Prostate gland (tissue), 2 donors: Measurements from ENCODE around the gene CSTPP1. TPM values are rescaled to one million over a fixed set of nuclear protein-coding genes. Genes with fewer than 3 reads are reported as not detected.

Experiments used
- DNase-seq: peaks from one replicate; pipeline ENCODE4 v3.0.0-alpha.2; 2019; ENCODE audit warnings: low spot score
- H3K27ac ChIP-seq, 2 donors: fragments of 200-600 bp; sonication (generic); 2 replicates each; pipeline ENCODE4 v1.5.1; 2017 to 2019
- H3K27me3 ChIP-seq: fragments of 200-600 bp; sonication (generic); replicated peaks from 2 replicates; pipeline ENCODE4 v1.5.1; 2019; ENCODE audit not compliant: insufficient read depth
- H3K36me3 ChIP-seq, 2 donors: fragments of 200-600 bp; sonication (generic); 1 replicate in 1 of 2; 2 replicates in 1 of 2; pipeline versions ENCODE4 v1.5.1 to v1.8.1; 2017 to 2019
- H3K4me1 ChIP-seq: fragments of 200-600 bp; sonication (generic); replicated peaks from 2 replicates; pipeline ENCODE4 v1.5.1; 2019
- H3K4me3 ChIP-seq, 2 donors: fragments of 200-600 bp; sonication (generic); 2 replicates each; pipeline ENCODE4 v1.5.1; 2017 to 2019
- H3K9me3 ChIP-seq: fragments of 200-600 bp; sonication (generic); 2 replicates; pipeline ENCODE4 v1.5.1; 2017
- CTCF ChIP-seq, 4 experiments: fragments of 200-600 bp in 2 of 4; fragments of 450-650 bp in 2 of 4; sonication (generic) in 2 of 4; IDR thresholded peaks; 1 replicate in 3 of 4; 2 replicates in 1 of 4; pipeline ENCODE4 v1.5.1; 2016 to 2019; ENCODE audit warnings: antibody characterized with exemption in 4 of 4, mild to moderate bottlenecking in 2 of 4, moderate library complexity in 2 of 4
- POLR2A ChIP-seq: fragments of 450-650 bp; IDR thresholded peaks from one replicate; pipeline ENCODE4 v1.6.1; 2016; ENCODE audit warnings: antibody characterized with exemption, mild to moderate bottlenecking
- POLR2AphosphoS5 ChIP-seq: sonication (generic); formaldehyde crosslinking; IDR thresholded peaks from one replicate; pipeline ENCODE4 v1.6.1; 2017; ENCODE audit warnings: antibody characterized with exemption
- WGBS: methylation state at CpG from one replicate; pipeline ENCODE4 v1.1.5; 2018; 5-methylcytosine and 5-hydroxymethylcytosine counted together
- intact Hi-C: fragments of 100-400 bp; cut with DNase I; formaldehyde crosslinking; loops from one replicate; pipeline ENCODE4 v1.14.2; 2022
- total RNA-seq, 2 donors: library from RNA; depleted of rRNA; stranded (reverse); fragments of >200 nt; gene quantifications; one replicate each; pipeline ENCODE4 v1.1.0, GENCODE V29; 2016

CSTPP1 gene
- total RNA-seq, 2 donors from 2014 or later = 28.5 to 47.0 TPM

- H3K4me1 ChIP-seq = no peaks in the 10 kb centered on the region
- intact Hi-C loops = no loop called here
- no peak overlapping the region for H3K4me3 ChIP-seq
- H3K9me3 ChIP-seq = no peaks in the 10 kb centered on the region
- H3K27me3 ChIP-seq = no peaks in the 10 kb centered on the region
- TF ChIP-seq CTCF (IDR thresholded peaks at IDR 0.05) (no peak), POLR2AphosphoS5 (no peak), POLR2A (no peak)
- H3K27ac ChIP-seq = no peak overlapping the region
- WGBS = 92% methylated on average over 6 of the region's 6 CpGs
- no peaks in the 10 kb centered on the region for H3K36me3 ChIP-seq
- DNase-seq = no peak
These were observed 5.6 kb downstream of the CSTPP1 start for GRCh38 chr11:46942172-46942571.

GRCh38 chr11:46944356-46945075 lies 8.0 kb downstream of the CSTPP1 start:
- H3K36me3 ChIP-seq = no peaks in the 10 kb centered on the region
- no peak overlapping the region for H3K4me3 ChIP-seq
- no peak for TF ChIP-seq POLR2AphosphoS5
- no peak for TF ChIP-seq CTCF (IDR thresholded peaks at IDR 0.05)
- no peak for TF ChIP-seq POLR2A
- intact Hi-C loops = no loop called here
- H3K27ac ChIP-seq = no peak overlapping the region
- 84% methylated on average over 4 of the region's 4 CpGs for WGBS
- no peaks in the 10 kb centered on the region for H3K27me3 ChIP-seq
- H3K9me3 ChIP-seq = no peaks in the 10 kb centered on the region
- no peaks in the 10 kb centered on the region for H3K4me1 ChIP-seq
- DNase-seq = no peak

GRCh38 chr11:46947399-46948077 lies 11.0 kb downstream of the CSTPP1 start:
- DNase-seq = no peak
- H3K4me1 ChIP-seq = no peaks in the 10 kb centered on the region
- H3K9me3 ChIP-seq = no peaks in the 10 kb centered on the region
- H3K27ac ChIP-seq = no peak overlapping the region
- H3K27me3 ChIP-seq = no peaks in the 10 kb centered on the region
- TF ChIP-seq POLR2AphosphoS5 (no peak), POLR2A (no peak), CTCF (IDR thresholded peaks at IDR 0.05) (no peak)
- intact Hi-C loops = no loop called here
- H3K4me3 ChIP-seq = no peak overlapping the region
- H3K36me3 ChIP-seq = no peaks in the 10 kb centered on the region
- 43% methylated on average over 3 of the region's 3 CpGs for WGBS

GRCh38 chr11:46948378-46949131 lies 12.0 kb downstream of the CSTPP1 start:
- H3K9me3 ChIP-seq = no peaks in the 10 kb centered on the region
- no peak for DNase-seq
- intact Hi-C loops = no loop called here
- H3K36me3 ChIP-seq = no peaks in the 10 kb centered on the region
- no peak overlapping the region for H3K4me3 ChIP-seq
- 44% methylated on average over 4 of the region's 4 CpGs for WGBS
- H3K4me1 ChIP-seq = no peaks in the 10 kb centered on the region
- TF ChIP-seq POLR2AphosphoS5 = peak; percentile 8
- TF ChIP-seq POLR2A = no peak
- TF ChIP-seq CTCF (IDR thresholded peaks at IDR 0.05) = no peak
- no peaks in the 10 kb centered on the region for H3K27me3 ChIP-seq
- H3K27ac ChIP-seq = no peak overlapping the region
